CD4-positive, alpha-beta T cell (primary cell): ENCODE measurements around the gene POM121L12. TPM values are rescaled to one million over a fixed set of nuclear protein-coding genes. Genes with fewer than 3 reads are reported as not detected.

Source experiments
- ATAC-seq: fragments of 200-7000 bp; cut with Tn5 transposase; one replicate; pipeline ENCODE4 v1.10.0; 2022; ENCODE audit warnings: mild to moderate bottlenecking; ENCODE audit not compliant: poor library complexity
- CTCF ChIA-PET: fragments of 350-600 bp; sonication (Branson Sonifier 250); formaldehyde crosslinking; loops from one replicate; lab custom pipeline; 2021; ENCODE audit warnings: antibody characterized with exemption, inconsistent platforms; lab: Charles Lee
- POLR2A ChIA-PET: fragments of 350-600 bp; sonication (Branson Sonifier 250); formaldehyde crosslinking; loops from one replicate; lab custom pipeline; 2021; ENCODE audit warnings: antibody characterized with exemption, inconsistent platforms; lab: Charles Lee
- DNase-seq, 14 experiments: peaks; one replicate each; pipeline ENCODE4 v3.0.0-alpha.2; 2013 to 2020; ENCODE audit warnings: mixed read lengths in 2 of 14
- H3K27ac ChIP-seq, 2 donors: one replicate each; pipeline versions ENCODE4 v1.5.1 to v1.7.0; 2013; ENCODE audit warnings: low read length in 2 of 2, low read depth in 1 of 2, mild to moderate bottlenecking in 1 of 2
- H3K27me3 ChIP-seq, 2 experiments: 1 replicate in 1 of 2; 2 replicates in 1 of 2; pipeline versions ENCODE4 v1.6.1 to v1.7.0; 2013; ENCODE audit warnings: low read length in 2 of 2, control low read depth in 1 of 2, mild to moderate bottlenecking in 1 of 2, moderate library complexity in 1 of 2; ENCODE audit not compliant: insufficient read depth in 2 of 2, control insufficient read depth in 1 of 2
- H3K36me3 ChIP-seq: one replicate; pipeline ENCODE4 v1.6.1; 2013; ENCODE audit warnings: low read length, control low read depth; ENCODE audit not compliant: insufficient read depth
- H3K4me1 ChIP-seq: one replicate; pipeline ENCODE4 v1.6.1; 2013; ENCODE audit warnings: low read length, control low read depth; ENCODE audit not compliant: insufficient read depth
- H3K4me3 ChIP-seq: one replicate; pipeline ENCODE4 v1.5.1; 2013; ENCODE audit warnings: mild to moderate bottlenecking, low read length, moderate library complexity
- H3K9me3 ChIP-seq, 2 experiments: 1 replicate in 1 of 2; 2 replicates in 1 of 2; pipeline versions ENCODE4 v1.6.1 to v1.7.0; 2013; ENCODE audit warnings: low read length in 2 of 2, mild to moderate bottlenecking in 2 of 2, control low read depth in 1 of 2, moderate library complexity in 1 of 2; ENCODE audit not compliant: control insufficient read depth in 1 of 2, insufficient read depth in 1 of 2
- H3K27ac Mint-ChIP-seq: one replicate; pipeline ENCODE4 v1.8.0; 2020; ENCODE audit warnings: mixed read lengths
- H3K27me3 Mint-ChIP-seq: one replicate; pipeline ENCODE4 v1.8.0; 2021; ENCODE audit warnings: mixed read lengths
- H3K36me3 Mint-ChIP-seq: one replicate; pipeline ENCODE4 v1.8.0; 2021; ENCODE audit warnings: low read depth, mixed read lengths
- H3K4me1 Mint-ChIP-seq: one replicate; pipeline ENCODE4 v1.8.0; 2021; ENCODE audit warnings: low read depth, mixed read lengths
- H3K4me3 Mint-ChIP-seq: one replicate; pipeline ENCODE4 v1.8.0; 2020; ENCODE audit warnings: mild to moderate bottlenecking, mixed read lengths
- H3K9me3 Mint-ChIP-seq: one replicate; pipeline ENCODE4 v1.8.0; 2020; ENCODE audit warnings: mixed read lengths
- CTCF ChIP-seq: fragments of 200-600 bp; IDR thresholded peaks from one replicate; pipeline ENCODE4 v1.8.0; 2022; ENCODE audit warnings: antibody characterized with exemption, mild to moderate bottlenecking
- intact Hi-C, 2 experiments: fragments of 100-400 bp; cut with DNase I in 1 of 2; cut with micrococcal nuclease in 1 of 2; formaldehyde crosslinking; loops; one replicate each; pipeline versions ENCODE4 v1.15.1 to v1.9.0; 2023 to 2025; cut with DNase I, micrococcal nuclease
- total RNA-seq, 174 experiments: library from RNA in 2 of 174; stranded (reverse) in 2 of 174; gene quantifications; one replicate each; pipeline ENCODE4 v1.2.3 and lab custom pipeline; 2021 to 2026

The POM121L12 gene
- total RNA-seq, 2 experiments from 2014 or later = not detected

GRCh38 chr7:52995676-52996075, 39.8 kb upstream of the POM121L12 start:
- Mint-ChIP-seq H3K4me3 (no peak overlapping the region), H3K9me3 (peaks cover 4% of the 10 kb centered on the region), H3K27ac (no peak overlapping the region), H3K4me1 (no peaks in the 10 kb centered on the region), H3K27me3 (no peaks in the 10 kb centered on the region), H3K36me3 (no peaks in the 10 kb centered on the region)
- Histone ChIP-seq H3K27me3 (no peaks in the 10 kb centered on the region), H3K27ac (no peak overlapping the region), H3K4me3 (no peak overlapping the region), H3K4me1 (no peaks in the 10 kb centered on the region), H3K9me3 (peaks cover 0 to 9% of the 10 kb centered on the region in 2 experiments), H3K36me3 (no peaks in the 10 kb centered on the region)
- DNase-seq (no peak), ATAC-seq (no peak)
- ChIA-PET POLR2A (no interaction called here), CTCF (no interaction called here)
- TF ChIP-seq CTCF = no peak
- intact Hi-C loops = no loop called here

GRCh38 chr7:53001221-53001620, 34.2 kb upstream of the POM121L12 start:
- TF ChIP-seq CTCF = no peak
- intact Hi-C loops = no loop called here
- CTCF ChIA-PET = no interaction called here
- Histone ChIP-seq H3K36me3 (no peaks in the 10 kb centered on the region), H3K9me3 (peaks cover 0 to 28% of the 10 kb centered on the region in 2 experiments), H3K27me3 (no peaks in the 10 kb centered on the region), H3K4me3 (no peak overlapping the region), H3K4me1 (no peaks in the 10 kb centered on the region), H3K27ac (no peak overlapping the region)
- ATAC-seq (no peak), DNase-seq (no peak)
- no peaks in the 10 kb centered on the region for H3K36me3 Mint-ChIP-seq
- peaks cover 8% of the 10 kb centered on the region for H3K9me3 Mint-ChIP-seq
- no peaks in the 10 kb centered on the region for H3K27me3 Mint-ChIP-seq
- H3K4me3 Mint-ChIP-seq = no peak overlapping the region
- POLR2A ChIA-PET = no interaction called here
- no peaks in the 10 kb centered on the region for H3K4me1 Mint-ChIP-seq
- H3K27ac Mint-ChIP-seq = no peak overlapping the region

GRCh38 chr7:53002389-53002788, 33.0 kb upstream of the POM121L12 start:
- ChIA-PET POLR2A (no interaction called here), CTCF (no interaction called here)
- H3K36me3 Mint-ChIP-seq = no peaks in the 10 kb centered on the region
- DNase-seq (no peak), ATAC-seq (no peak)
- Histone ChIP-seq H3K4me1 (no peaks in the 10 kb centered on the region), H3K36me3 (no peaks in the 10 kb centered on the region), H3K27me3 (no peaks in the 10 kb centered on the region), H3K4me3 (no peak overlapping the region), H3K9me3 (peaks cover 0 to 31% of the 10 kb centered on the region in 2 experiments), H3K27ac (no peak overlapping the region)
- no peak overlapping the region for H3K27ac Mint-ChIP-seq
- H3K4me3 Mint-ChIP-seq = no peak overlapping the region
- H3K27me3 Mint-ChIP-seq = no peaks in the 10 kb centered on the region
- H3K9me3 Mint-ChIP-seq = peaks cover 15% of the 10 kb centered on the region
- H3K4me1 Mint-ChIP-seq = no peaks in the 10 kb centered on the region
- intact Hi-C loops = no loop called here
- no peak for TF ChIP-seq CTCF
